B cell (primary cell): ENCODE results near the gene TEAD1.

Experiments
- EZH2 ChIP-seq: IDR thresholded peaks from 2 replicates; pipeline ENCODE4 v1.6.1; 2012; ENCODE audit warnings: borderline replicate concordance, low read depth, mild to moderate bottlenecking, moderate library complexity, low read length; ENCODE audit not compliant: insufficient read depth, poor library complexity, severe bottlenecking
- TF ChIP-seq, protein P1 (sequence below): fragments of 200-600 bp; IDR thresholded peaks from one replicate; pipeline ENCODE4 v1.8.0; 2022; ENCODE audit warnings: antibody characterized with exemption, mild to moderate bottlenecking

DNA sequence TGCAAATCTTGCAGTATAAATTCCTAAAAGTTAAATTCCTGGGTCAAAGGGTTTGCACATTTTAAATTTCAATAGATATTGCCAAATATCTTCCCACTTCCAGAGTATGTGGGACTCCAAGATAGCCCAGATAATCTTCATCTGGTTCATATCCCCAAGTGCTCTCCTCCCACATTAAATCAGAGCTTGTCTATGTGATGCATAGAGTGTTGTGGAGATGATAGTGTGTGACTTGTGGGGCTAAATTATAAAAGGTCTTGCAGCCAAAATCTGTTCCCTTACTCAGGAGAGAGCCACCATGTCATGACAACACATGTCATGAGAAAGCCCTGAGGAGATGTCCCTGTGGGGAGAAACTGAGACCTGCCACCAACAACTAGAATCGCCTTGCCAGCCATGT, 39.9 kb upstream of the TEAD1 start:
- TF ChIP-seq EZH2 = no peak
- TF ChIP-seq, protein P1, sequence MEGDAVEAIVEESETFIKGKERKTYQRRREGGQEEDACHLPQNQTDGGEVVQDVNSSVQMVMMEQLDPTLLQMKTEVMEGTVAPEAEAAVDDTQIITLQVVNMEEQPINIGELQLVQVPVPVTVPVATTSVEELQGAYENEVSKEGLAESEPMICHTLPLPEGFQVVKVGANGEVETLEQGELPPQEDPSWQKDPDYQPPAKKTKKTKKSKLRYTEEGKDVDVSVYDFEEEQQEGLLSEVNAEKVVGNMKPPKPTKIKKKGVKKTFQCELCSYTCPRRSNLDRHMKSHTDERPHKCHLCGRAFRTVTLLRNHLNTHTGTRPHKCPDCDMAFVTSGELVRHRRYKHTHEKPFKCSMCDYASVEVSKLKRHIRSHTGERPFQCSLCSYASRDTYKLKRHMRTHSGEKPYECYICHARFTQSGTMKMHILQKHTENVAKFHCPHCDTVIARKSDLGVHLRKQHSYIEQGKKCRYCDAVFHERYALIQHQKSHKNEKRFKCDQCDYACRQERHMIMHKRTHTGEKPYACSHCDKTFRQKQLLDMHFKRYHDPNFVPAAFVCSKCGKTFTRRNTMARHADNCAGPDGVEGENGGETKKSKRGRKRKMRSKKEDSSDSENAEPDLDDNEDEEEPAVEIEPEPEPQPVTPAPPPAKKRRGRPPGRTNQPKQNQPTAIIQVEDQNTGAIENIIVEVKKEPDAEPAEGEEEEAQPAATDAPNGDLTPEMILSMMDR = no peak
